Mesodermal cell (in vitro differentiated cells): ENCODE measurements around the gene ZC2HC1B.

ENCODE experiments used
- H3K27ac ChIP-seq: 2 replicates; pipeline ENCODE4 v1.7.0; 2013; ENCODE audit warnings: mild to moderate bottlenecking, low read depth, low read length, moderate library complexity; ENCODE audit not compliant: severe bottlenecking
- H3K36me3 ChIP-seq: 2 replicates; pipeline ENCODE4 v1.7.1; 2013; ENCODE audit warnings: mild to moderate bottlenecking, low read length, moderate library complexity; ENCODE audit not compliant: control insufficient read depth, insufficient read depth
- H3K4me1 ChIP-seq: one replicate; pipeline ENCODE4 v1.7.1; 2013; ENCODE audit warnings: mild to moderate bottlenecking, low read length; ENCODE audit not compliant: insufficient read depth, control insufficient read depth, poor library complexity, severe bottlenecking
- H3K4me3 ChIP-seq: 2 replicates; pipeline ENCODE4 v1.7.0; 2013; ENCODE audit warnings: low read length, control low read depth, mild to moderate bottlenecking; ENCODE audit not compliant: insufficient read depth, poor library complexity, severe bottlenecking; ENCODE audit errors: extremely low read depth
- H3K9me3 ChIP-seq: 2 replicates; pipeline ENCODE4 v1.7.1; 2013; ENCODE audit warnings: mild to moderate bottlenecking, low read length, moderate library complexity; ENCODE audit not compliant: control insufficient read depth
- WGBS, 2 experiments: methylation state at CpG; one replicate each; pipeline ENCODE4 v1.1.5; 2013; ENCODE audit warnings: missing lambda C conversion rate in 2 of 2; ENCODE audit not compliant: insufficient coverage in 2 of 2; 5-methylcytosine and 5-hydroxymethylcytosine counted together

The ZC2HC1B gene

DNA sequence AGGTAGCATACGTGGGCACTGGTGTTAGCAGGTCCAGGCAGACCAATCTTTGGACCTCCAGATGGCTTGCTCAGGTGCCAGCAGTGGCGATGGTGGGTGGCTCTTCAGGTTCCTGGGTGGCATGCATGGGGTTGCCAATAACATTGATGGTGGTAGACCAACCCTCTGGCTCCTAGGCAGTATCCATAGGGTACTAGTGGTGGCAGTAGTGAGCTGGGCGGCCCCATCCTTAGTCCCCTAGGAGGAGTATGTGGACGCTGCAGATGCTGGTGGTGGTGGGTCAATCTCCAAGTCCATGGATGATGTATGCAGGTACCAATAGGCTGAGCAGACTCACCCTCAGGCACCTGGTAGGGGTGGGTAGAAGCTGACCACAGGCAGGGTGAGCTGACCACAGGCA lies 70.6 kb downstream of the ZC2HC1B start:
- Histone ChIP-seq H3K9me3 (no peaks in the 10 kb centered on the region), H3K4me1 (no peaks in the 10 kb centered on the region), H3K27ac (no peak overlapping the region), H3K4me3 (no peak overlapping the region), H3K36me3 (no peaks in the 10 kb centered on the region)
- 94 to 100% methylated on average over 3 to 4 of the region's 4 CpGs for WGBS, 2 experiments

DNA sequence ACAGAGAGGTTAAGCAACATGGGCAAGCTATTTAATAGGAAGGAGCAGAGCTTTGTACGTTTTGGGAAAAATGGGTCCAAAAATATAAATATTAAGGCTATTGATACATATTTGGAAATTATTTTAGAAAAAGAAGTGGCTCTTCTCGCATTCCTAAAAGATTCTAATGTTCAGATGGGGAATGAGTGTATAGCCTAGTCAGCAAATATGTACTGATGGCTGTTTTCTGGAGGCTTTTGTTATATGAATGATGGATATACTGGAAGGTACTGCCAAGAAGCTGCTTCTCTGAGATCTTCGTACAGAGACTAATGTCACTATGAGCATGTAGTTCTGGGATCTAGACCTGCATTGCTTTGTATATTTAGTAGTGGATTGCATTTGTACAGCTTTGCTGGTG lies 72.1 kb downstream of the ZC2HC1B start:
- 71 to 91% methylated on average over 1 to 2 of the region's 3 CpGs for WGBS, 2 experiments
- no peak overlapping the region for H3K27ac ChIP-seq
- H3K36me3 ChIP-seq: no peaks in the 10 kb centered on the region
- H3K4me3 ChIP-seq: no peak overlapping the region
- H3K9me3 ChIP-seq: no peaks in the 10 kb centered on the region
- H3K4me1 ChIP-seq: no peaks in the 10 kb centered on the region

DNA sequence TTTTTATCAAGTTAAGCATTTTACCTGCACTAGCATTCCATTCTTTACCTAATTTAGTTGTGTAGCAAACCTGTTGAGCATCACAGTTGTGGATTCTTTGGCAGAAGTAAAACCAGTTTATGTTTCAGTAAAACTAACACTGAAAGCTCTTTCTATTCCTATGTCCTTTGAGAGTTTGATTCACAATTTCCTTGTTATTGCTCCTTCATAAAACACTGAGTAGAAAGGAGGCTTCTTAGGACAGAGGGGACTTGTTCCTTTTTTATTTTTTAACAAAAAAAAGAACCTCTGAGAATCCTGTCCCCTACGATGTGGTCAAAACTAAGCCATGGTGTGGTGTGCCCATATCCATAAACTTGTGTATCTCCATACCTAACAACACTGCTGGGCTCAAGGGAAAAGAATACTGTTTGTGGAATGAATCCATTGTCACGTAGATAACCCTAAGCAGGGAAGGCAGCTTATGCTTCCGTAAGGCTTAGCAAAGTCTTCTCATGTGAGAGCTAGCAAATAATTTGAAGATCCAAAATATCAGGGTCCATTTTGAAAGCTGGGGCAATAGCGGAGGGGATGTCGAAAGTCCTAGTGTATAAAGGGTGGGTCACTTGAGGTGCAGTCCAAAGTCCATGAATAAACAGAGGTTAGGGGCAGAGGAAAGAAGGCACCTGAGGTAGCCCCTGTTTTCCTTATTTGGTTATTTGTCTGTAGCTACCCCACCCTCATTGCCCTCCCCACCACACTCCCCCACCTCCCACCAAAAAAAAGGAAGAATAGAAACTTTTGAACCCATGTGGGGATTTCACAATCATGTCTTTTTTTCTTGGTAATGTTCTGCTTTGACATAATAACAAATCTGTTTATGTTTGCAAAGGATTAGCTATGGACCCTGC lies 72.7 kb downstream of the ZC2HC1B start:
- Histone ChIP-seq H3K36me3 (no peaks in the 10 kb centered on the region), H3K4me3 (no peak overlapping the region), H3K27ac (no peak overlapping the region), H3K4me1 (no peaks in the 10 kb centered on the region), H3K9me3 (no peaks in the 10 kb centered on the region)
- WGBS, 2 experiments: 68 to 79% methylated on average over 2 to 4 of the region's 5 CpGs

DNA sequence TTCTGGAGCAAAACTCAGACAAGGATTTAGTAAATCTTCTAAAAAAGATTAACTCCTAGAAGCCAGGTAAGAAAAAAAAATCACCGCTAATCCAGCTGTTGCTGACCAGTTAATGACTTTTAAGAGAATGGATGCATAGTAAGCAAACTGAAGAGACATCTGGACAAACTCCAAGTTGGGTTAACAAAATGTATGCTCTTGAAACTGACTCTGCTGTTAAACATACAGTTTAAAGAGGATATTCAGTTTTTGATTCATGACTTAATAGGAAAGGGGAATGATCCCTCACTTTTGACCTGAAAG lies 73.3 kb downstream of the ZC2HC1B start:
- H3K27ac ChIP-seq: no peak overlapping the region
- WGBS, 2 experiments: 80 to 100% methylated on average over 1 of the region's 1 CpG

DNA sequence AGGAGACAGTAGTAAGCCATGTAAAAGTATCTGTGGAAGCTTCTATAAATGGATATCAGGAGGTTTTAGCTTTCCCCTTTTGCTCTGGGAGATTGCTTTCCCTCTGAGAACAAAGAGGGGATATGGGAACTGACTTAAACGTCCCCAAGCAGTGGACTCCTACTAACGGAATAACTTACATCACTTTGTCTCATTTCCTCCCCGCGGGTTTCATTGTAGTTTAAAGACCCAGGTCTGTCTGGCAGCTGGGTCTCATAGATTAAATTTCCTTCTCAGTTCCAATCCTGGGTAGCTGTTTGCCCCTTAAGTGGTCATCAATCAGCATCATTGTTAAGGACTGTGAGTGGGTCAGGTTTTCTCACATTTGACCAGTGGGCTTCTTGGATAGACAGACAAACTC lies 75.1 kb downstream of the ZC2HC1B start:
- H3K4me1 ChIP-seq: no peaks in the 10 kb centered on the region

More for the DNA sequence above, 73.3 kb downstream of the ZC2HC1B start:
- H3K4me1 ChIP-seq: no peaks in the 10 kb centered on the region
- no peaks in the 10 kb centered on the region for H3K9me3 ChIP-seq
- H3K36me3 ChIP-seq: no peaks in the 10 kb centered on the region
- no peak overlapping the region for H3K4me3 ChIP-seq

DNA sequence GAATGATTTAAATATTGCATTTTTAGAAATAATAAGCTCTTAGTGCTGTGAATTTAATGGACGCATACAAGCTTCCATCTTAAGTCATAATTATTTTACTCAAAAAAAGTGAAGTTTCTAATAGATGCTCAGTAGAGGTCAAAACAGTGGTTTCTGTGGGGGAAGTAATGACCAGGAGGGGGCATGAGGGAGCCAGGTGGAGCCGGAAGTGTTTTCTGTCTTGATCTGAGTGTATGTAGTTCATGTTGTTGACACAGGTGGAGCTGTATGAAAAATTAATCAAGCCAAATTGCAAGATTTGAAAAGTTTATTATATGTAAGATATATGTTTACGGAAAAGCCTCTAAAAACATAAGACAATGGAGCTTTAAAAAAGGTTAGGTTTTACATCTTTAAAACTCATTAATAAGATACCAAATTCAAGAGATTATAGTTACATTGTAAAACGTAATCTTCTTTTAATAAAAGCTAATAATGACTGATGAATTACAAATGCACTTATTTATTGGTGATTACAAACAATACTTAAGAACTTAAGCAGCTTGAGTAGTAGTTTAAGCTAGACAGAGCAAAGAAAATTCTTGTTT lies 75.8 kb downstream of the ZC2HC1B start:
- 40 to 50% methylated on average over 1 of the region's 4 CpGs for WGBS, 2 experiments
- H3K4me1 ChIP-seq: no peaks in the 10 kb centered on the region
- H3K9me3 ChIP-seq: no peaks in the 10 kb centered on the region
- H3K36me3 ChIP-seq: no peaks in the 10 kb centered on the region
- H3K4me3 ChIP-seq: no peak overlapping the region
- H3K27ac ChIP-seq: no peak overlapping the region

More for the DNA sequence above, 75.1 kb downstream of the ZC2HC1B start:
- Histone ChIP-seq H3K4me3 (no peak overlapping the region), H3K36me3 (no peaks in the 10 kb centered on the region), H3K9me3 (no peaks in the 10 kb centered on the region), H3K27ac (peak overlapping the region; percentile 74)
- 41 to 51% methylated on average over 4 of the region's 4 CpGs for whole genome bisulfite sequencing, 2 experiments

DNA sequence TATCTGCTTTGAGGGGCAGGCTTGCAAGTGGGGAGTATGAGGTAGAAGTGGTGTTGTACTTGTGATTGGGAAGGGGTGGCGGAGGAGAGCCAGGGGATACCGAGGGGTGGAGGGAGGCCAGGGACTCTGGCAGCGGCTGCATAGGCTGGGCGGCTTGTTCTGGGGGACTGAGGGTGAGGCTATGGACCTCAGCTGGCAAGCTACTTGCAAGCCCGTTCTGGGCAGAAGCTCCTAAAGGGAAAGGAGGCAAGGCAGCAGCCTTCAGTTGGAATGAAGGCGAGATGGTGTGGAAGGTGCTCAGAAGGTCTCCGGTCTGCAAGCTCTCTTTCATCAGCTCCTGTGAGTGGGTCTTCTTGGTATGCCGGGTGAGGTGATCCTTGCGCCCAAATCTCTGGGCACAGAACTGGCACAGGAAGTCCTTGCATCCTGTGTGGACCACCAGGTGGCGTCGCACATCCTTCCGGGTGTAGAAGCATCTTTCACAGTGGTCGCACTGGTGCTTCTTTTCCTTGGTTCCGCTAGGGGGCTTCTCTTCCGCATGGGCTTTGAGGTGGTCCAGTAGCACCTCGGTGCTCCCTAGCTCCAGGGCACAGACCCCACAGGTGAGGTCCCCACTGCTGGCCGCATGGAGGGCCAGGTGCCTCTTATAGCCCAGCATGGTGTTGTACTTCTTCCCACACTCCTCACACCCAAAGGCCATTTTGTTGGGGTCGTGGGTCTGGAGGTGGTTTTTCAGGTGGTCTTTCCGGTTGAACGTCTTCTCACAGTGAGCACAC lies 77.8 kb downstream of the ZC2HC1B start:
- H3K4me1 ChIP-seq: no peaks in the 10 kb centered on the region
- WGBS, 2 experiments: 63 to 65% methylated on average over 16 to 17 of the region's 20 CpGs
- no peak overlapping the region for H3K4me3 ChIP-seq
- H3K9me3 ChIP-seq: no peaks in the 10 kb centered on the region
- H3K36me3 ChIP-seq: no peaks in the 10 kb centered on the region
- H3K27ac ChIP-seq: no peak overlapping the region

DNA sequence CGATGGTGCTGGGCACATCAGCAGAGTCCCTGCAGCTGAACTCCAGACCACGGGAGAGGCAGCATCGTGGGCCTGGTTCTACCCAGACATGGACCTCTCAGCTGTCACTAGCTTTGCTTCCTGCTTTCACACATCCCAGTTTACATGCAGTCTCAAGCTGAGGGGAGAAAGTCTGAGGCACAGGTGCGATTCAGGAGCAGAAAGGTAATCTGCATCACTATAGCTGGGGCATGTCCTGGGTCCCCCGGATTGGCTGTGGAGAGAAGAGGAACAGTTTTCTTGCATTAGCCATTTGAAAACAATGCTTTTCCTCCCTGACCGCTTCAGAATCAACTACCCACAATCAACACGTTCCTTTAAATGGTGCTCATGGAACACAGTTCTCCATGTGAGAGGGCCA lies 83.9 kb downstream of the ZC2HC1B start:
- H3K4me3 ChIP-seq: no peak overlapping the region

DNA sequence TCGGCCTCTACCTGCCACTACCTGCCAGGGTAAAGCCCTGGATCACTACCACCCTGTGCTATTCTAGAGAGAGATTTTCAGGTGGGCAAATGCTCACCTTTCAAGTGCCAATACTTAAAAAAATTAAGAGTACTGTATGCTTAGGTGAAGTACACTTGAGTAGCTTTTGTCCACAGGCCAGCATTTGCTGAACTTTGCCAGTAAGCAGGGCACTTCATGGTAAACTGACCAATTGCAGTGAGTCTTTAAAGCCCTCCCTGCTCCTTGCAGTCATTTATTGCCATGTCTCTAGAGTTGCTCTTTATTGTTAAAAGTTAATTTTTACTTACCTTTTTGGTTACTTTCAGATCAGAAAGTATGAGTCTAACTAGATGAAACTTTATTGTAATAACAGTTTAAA lies 85.3 kb downstream of the ZC2HC1B start:
- no peak overlapping the region for H3K27ac ChIP-seq
- no CpG with 5 or more reads among the region's 1 CpG for whole genome bisulfite sequencing, 2 experiments
- H3K36me3 ChIP-seq: no peaks in the 10 kb centered on the region
- no peaks in the 10 kb centered on the region for H3K9me3 ChIP-seq
- no peaks in the 10 kb centered on the region for H3K4me1 ChIP-seq
- H3K4me3 ChIP-seq: no peak overlapping the region

More for the DNA sequence above, 83.9 kb downstream of the ZC2HC1B start:
- no peak overlapping the region for H3K27ac ChIP-seq
- H3K4me1 ChIP-seq: no peaks in the 10 kb centered on the region
- no peaks in the 10 kb centered on the region for H3K36me3 ChIP-seq
- no peaks in the 10 kb centered on the region for H3K9me3 ChIP-seq
- 86 to 89% methylated on average over 6 of the region's 7 CpGs for WGBS, 2 experiments

DNA sequence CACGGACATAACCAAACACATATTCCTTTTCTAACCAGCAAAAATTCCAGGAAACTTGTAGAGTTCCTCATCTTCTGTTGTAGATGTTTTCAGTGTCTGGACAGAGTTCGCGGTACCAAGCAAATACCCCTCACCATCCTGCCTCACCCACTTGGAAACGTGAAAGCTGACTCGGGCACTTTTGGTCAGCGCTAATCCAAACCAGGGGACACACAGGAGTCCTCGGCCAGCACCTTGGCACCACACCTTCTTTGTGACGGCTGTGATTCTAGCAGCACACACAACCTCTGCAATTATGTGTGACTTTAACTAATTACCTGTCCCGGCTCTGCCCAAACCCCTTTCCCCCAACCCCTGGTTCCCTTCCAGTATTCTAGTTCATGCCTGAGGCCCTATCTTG lies 85.7 kb downstream of the ZC2HC1B start:
- Histone ChIP-seq H3K27ac (no peak overlapping the region), H3K9me3 (no peaks in the 10 kb centered on the region), H3K4me3 (no peak overlapping the region), H3K36me3 (no peaks in the 10 kb centered on the region), H3K4me1 (no peaks in the 10 kb centered on the region)
- WGBS, 2 experiments: 84 to 95% methylated on average over 3 to 8 of the region's 9 CpGs
